Neural cell (in vitro differentiated cells): ENCODE measurements around the gene CEACAM7.

ENCODE experiments used
- CTCF ChIP-seq: fragments of 450-650 bp; IDR thresholded peaks from 2 replicates; pipeline ENCODE4 v1.5.1; 2014; ENCODE audit warnings: antibody characterized with exemption, mild to moderate bottlenecking, moderate library complexity; ENCODE audit not compliant: poor library complexity, severe bottlenecking
- EP300 ChIP-seq: fragments of 450-650 bp; conservative IDR thresholded peaks from 2 replicates; pipeline ENCODE4 v1.6.1; 2014; ENCODE audit warnings: antibody characterized with exemption, mild to moderate bottlenecking, moderate library complexity; ENCODE audit not compliant: poor library complexity, severe bottlenecking
- EZH2 ChIP-seq: fragments of 200-600, 300-800 bp; shearing (Covaris generic), sonication (generic); IDR thresholded peaks from 2 replicates; pipeline ENCODE4 v1.6.1; 2014; ENCODE audit warnings: antibody characterized with exemption, low read length, borderline replicate concordance, mild to moderate bottlenecking; ENCODE audit not compliant: insufficient read depth, poor library complexity, severe bottlenecking
- MXI1 ChIP-seq: fragments of 450-650 bp; conservative IDR thresholded peaks from 2 replicates; pipeline ENCODE4 v1.6.1; 2014; ENCODE audit warnings: antibody characterized with exemption, mild to moderate bottlenecking; ENCODE audit not compliant: poor library complexity, severe bottlenecking
- POLR2AphosphoS5 ChIP-seq: IDR thresholded peaks from 2 replicates; pipeline ENCODE4 v1.6.1; 2012
- RAD21 ChIP-seq: fragments of 450-650 bp; conservative IDR thresholded peaks from 2 replicates; pipeline ENCODE4 v1.6.1; 2014; ENCODE audit warnings: antibody characterized with exemption, mild to moderate bottlenecking, moderate library complexity
- REST ChIP-seq: IDR thresholded peaks from 2 replicates; pipeline ENCODE4 v1.6.1; 2012; ENCODE audit warnings: borderline replicate concordance
- SMC3 ChIP-seq: fragments of 450-650 bp; conservative IDR thresholded peaks from 2 replicates; pipeline ENCODE4 v1.6.1; 2014; ENCODE audit warnings: antibody characterized with exemption, mild to moderate bottlenecking, moderate library complexity; ENCODE audit not compliant: poor library complexity
- TAF1 ChIP-seq: IDR thresholded peaks from 2 replicates; pipeline ENCODE4 v1.6.1; 2012; ENCODE audit warnings: low read depth

GRCh38 chr19:41623360-41623759, 64.7 kb downstream of the CEACAM7 start:
- no peak for TF ChIP-seq CTCF
- no peak for TF ChIP-seq REST
- TF ChIP-seq RAD21: no peak
- TF ChIP-seq EP300: no peak
- TF ChIP-seq TAF1: no peak
- no peak for TF ChIP-seq EZH2
- TF ChIP-seq POLR2AphosphoS5: no peak
- no peak for TF ChIP-seq SMC3
- TF ChIP-seq MXI1: no peak
